H1 (cell line): Measurements from ENCODE around the gene ZNF423. TPM values are rescaled to one million over a fixed set of nuclear protein-coding genes. Genes with fewer than 3 reads are reported as not detected.
A peak's percentile ranks its signal among the peaks of the same experiment; 100 is the strongest.

Experiments used
- CTCF ChIA-PET: fragments of 300-600 bp; sonication (Branson Sonifier 250); formaldehyde crosslinking; loops from one replicate; lab custom pipeline; 2021; ENCODE audit not compliant: partially characterized antibody; lab: Charles Lee
- POLR2A ChIA-PET: fragments of 300-600 bp; sonication (Branson Sonifier 250); formaldehyde crosslinking; loops from one replicate; lab custom pipeline; 2021; ENCODE audit warnings: inconsistent platforms; ENCODE audit not compliant: partially characterized antibody; lab: Charles Lee
- DNase-seq, 2 experiments: peaks; one replicate each; pipeline versions ENCODE4 v3.0.0 to v3.0.0-alpha.2; 2010 to 2022; ENCODE audit warnings: low spot score in 2 of 2, low read depth in 1 of 2, mixed read lengths in 1 of 2
- FAIRE-seq: peaks from 2 replicates; lab custom pipeline; 2011; peaks lifted over from hg19 to GRCh38; lab: Jason Lieb, UNC
- H2AFZ ChIP-seq: 2 replicates; pipeline ENCODE4 v1.8.1; 2012; ENCODE audit warnings: low read length, inconsistent platforms
- H2AK5ac ChIP-seq: 2 replicates; pipeline ENCODE4 v1.6.1; 2013; ENCODE audit warnings: low read depth, low read length
- H2BK120ac ChIP-seq: replicated peaks from 2 replicates; pipeline ENCODE3; 2013; ENCODE audit warnings: low read depth, low read length, inconsistent platforms
- H2BK12ac ChIP-seq: 2 replicates; pipeline ENCODE4 v1.6.1; 2013; ENCODE audit warnings: low read depth, low read length
- H2BK15ac ChIP-seq: 2 replicates; pipeline ENCODE4 v1.6.1; 2013; ENCODE audit warnings: low read length
- H2BK20ac ChIP-seq: 2 replicates; pipeline ENCODE4 v1.6.1; 2013; ENCODE audit warnings: low read length
- H2BK5ac ChIP-seq: 2 replicates; pipeline ENCODE4 v1.6.1; 2013; ENCODE audit warnings: low read depth, low read length
- H3K14ac ChIP-seq: 2 replicates; pipeline ENCODE4 v1.6.1; 2013; ENCODE audit warnings: inconsistent platforms; ENCODE audit not compliant: insufficient read length
- H3K18ac ChIP-seq: 2 replicates; pipeline ENCODE4 v1.6.1; 2013; ENCODE audit warnings: low read length; ENCODE audit errors: extremely low read depth
- H3K23ac ChIP-seq: 2 replicates; pipeline ENCODE4 v1.6.1; 2013; ENCODE audit warnings: inconsistent platforms; ENCODE audit not compliant: insufficient read length
- H3K23me2 ChIP-seq: 2 replicates; pipeline ENCODE4 v1.6.1; 2013; ENCODE audit warnings: low read depth, low read length
- H3K27ac ChIP-seq: 2 replicates; pipeline ENCODE4 v1.6.1; 2011; ENCODE audit warnings: low read depth, low read length, inconsistent platforms
- H3K27me3 ChIP-seq, 4 experiments: replicated peaks in 1 of 4; 1 replicate in 1 of 4; 2 replicates in 3 of 4; pipeline versions ENCODE4 v1.6.1 to v1.8.1; 2011 to 2013; ENCODE audit warnings: low read length in 3 of 4, mild to moderate bottlenecking in 3 of 4, inconsistent platforms in 2 of 4, mixed read lengths in 2 of 4, moderate library complexity in 1 of 4; ENCODE audit not compliant: control insufficient read depth in 3 of 4, insufficient read depth in 3 of 4; ENCODE audit errors: extremely low read depth in 1 of 4
- H3K36me3 ChIP-seq, 4 experiments: 2 replicates each; pipeline versions ENCODE4 v1.6.1 to v1.8.1; 2011 to 2013; ENCODE audit warnings: mild to moderate bottlenecking in 4 of 4, low read length in 3 of 4, moderate library complexity in 2 of 4, control low read depth in 1 of 4, inconsistent platforms in 1 of 4; ENCODE audit not compliant: insufficient read depth in 4 of 4, control insufficient read depth in 2 of 4
- H3K4ac ChIP-seq: replicated peaks from 2 replicates; pipeline ENCODE3; 2013; ENCODE audit warnings: low read length, low read depth, mixed read lengths, inconsistent platforms; ENCODE audit not compliant: insufficient read length
- H3K4me1 ChIP-seq, 4 experiments: replicated peaks in 1 of 4; 1 replicate in 1 of 4; 2 replicates in 3 of 4; pipeline versions ENCODE4 v1.6.1 to v1.8.1; 2011 to 2013; ENCODE audit warnings: low read length in 3 of 4, inconsistent platforms in 2 of 4, mixed read lengths in 1 of 4; ENCODE audit not compliant: insufficient read depth in 4 of 4, control insufficient read depth in 3 of 4
- H3K4me2 ChIP-seq, 2 experiments: 2 replicates each; pipeline versions ENCODE4 v1.6.1 to v1.8.1; 2011 to 2013; ENCODE audit warnings: low read depth in 2 of 2, low read length in 2 of 2, control low read depth in 1 of 2, inconsistent platforms in 1 of 2, mild to moderate bottlenecking in 1 of 2; ENCODE audit not compliant: insufficient read depth in 1 of 2
- H3K4me3 ChIP-seq, 4 experiments: fragments of 200-600, 300-600 bp in 1 of 4; sonication (generic), shearing (Covaris generic), sonication (Bioruptor Twin) in 1 of 4; 2 replicates each; pipeline versions ENCODE4 v1.5.1 to v1.8.1; 2011 to 2016; ENCODE audit warnings: low read length in 4 of 4, low read depth in 3 of 4, control low read depth in 2 of 4, inconsistent platforms in 2 of 4, mild to moderate bottlenecking in 2 of 4, mixed read lengths in 1 of 4, moderate library complexity in 1 of 4; ENCODE audit not compliant: insufficient read depth in 2 of 4; ENCODE audit errors: extremely low read depth in 1 of 4
- H3K56ac ChIP-seq: replicated peaks from 2 replicates; pipeline ENCODE3; 2013; ENCODE audit warnings: low read depth, mild to moderate bottlenecking, mixed read lengths, low read length, inconsistent platforms; ENCODE audit not compliant: insufficient read length
- H3K79me1 ChIP-seq: 2 replicates; pipeline ENCODE4 v1.6.1; 2013; ENCODE audit warnings: low read depth, low read length, control low read depth
- H3K79me2 ChIP-seq, 2 experiments: 2 replicates each; pipeline versions ENCODE4 v1.6.1 to v1.8.1; 2012 to 2013; ENCODE audit warnings: low read length in 2 of 2, mild to moderate bottlenecking in 2 of 2, inconsistent platforms in 1 of 2; ENCODE audit not compliant: insufficient read depth in 2 of 2, control insufficient read depth in 1 of 2
- H3K9ac ChIP-seq, 4 experiments: replicated peaks in 1 of 4; 1 replicate in 1 of 4; 2 replicates in 3 of 4; pipeline versions ENCODE4 v1.6.1 to v1.8.1; 2011 to 2013; ENCODE audit warnings: low read depth in 3 of 4, low read length in 3 of 4, control low read depth in 2 of 4, mild to moderate bottlenecking in 2 of 4, moderate library complexity in 2 of 4, inconsistent platforms in 1 of 4; ENCODE audit errors: extremely low read depth in 1 of 4
- H3K9me3 ChIP-seq, 2 experiments: 2 replicates each; pipeline versions ENCODE4 v1.6.1 to v1.8.1; 2012 to 2013; ENCODE audit warnings: mild to moderate bottlenecking in 2 of 2, moderate library complexity in 2 of 2, control low read depth in 1 of 2, inconsistent platforms in 1 of 2, low read depth in 1 of 2, low read length in 1 of 2, mixed read lengths in 1 of 2; ENCODE audit not compliant: insufficient read depth in 2 of 2
- H4K20me1 ChIP-seq, 2 experiments: replicated peaks in 1 of 2; 2 replicates each; pipeline versions ENCODE3 to v1.8.1; 2011 to 2013; ENCODE audit warnings: inconsistent platforms in 2 of 2, low read length in 2 of 2, mild to moderate bottlenecking in 1 of 2; ENCODE audit not compliant: insufficient read depth in 2 of 2, control insufficient read depth in 1 of 2
- H4K5ac ChIP-seq: 2 replicates; pipeline ENCODE4 v1.6.1; 2013; ENCODE audit warnings: low read length, low read depth, mixed read lengths, inconsistent platforms; ENCODE audit not compliant: insufficient read length
- H4K8ac ChIP-seq: 2 replicates; pipeline ENCODE4 v1.8.0; 2013; ENCODE audit warnings: mild to moderate bottlenecking, moderate library complexity, low read length, inconsistent platforms; ENCODE audit not compliant: insufficient read depth; ENCODE audit errors: extremely low read depth
- H4K91ac ChIP-seq: replicated peaks from 2 replicates; pipeline ENCODE3; 2013; ENCODE audit warnings: low read length, mixed read lengths, inconsistent platforms; ENCODE audit not compliant: insufficient read length
- EZH2 ChIP-seq: fragments of 200-600 bp; sonication (generic); IDR thresholded peaks from 2 replicates; pipeline ENCODE4 v1.7.1; 2012; ENCODE audit warnings: low read depth, mild to moderate bottlenecking, moderate library complexity, low read length, inconsistent platforms; ENCODE audit not compliant: severe bottlenecking
- FOSL1 ChIP-seq: IDR thresholded peaks from 2 replicates; pipeline ENCODE4 v1.6.1; 2011; ENCODE audit warnings: mild to moderate bottlenecking, low read depth, low read length, moderate library complexity; ENCODE audit not compliant: insufficient read depth
- KDM1A ChIP-seq: fragments of 200-600, 300-600 bp; sonication (generic); IDR thresholded peaks from 2 replicates; pipeline ENCODE4 v1.7.1; 2016; ENCODE audit warnings: mild to moderate bottlenecking, low read length, borderline replicate concordance
- WGBS, 2 experiments: shearing (Covaris generic) in 1 of 2; methylation state at CpG; one replicate each; pipeline versions ENCODE4 v1.1.6 to v1.1.7; 2013 to 2015; ENCODE audit warnings: low lambda C conversion rate in 2 of 2, mixed read lengths in 2 of 2, inconsistent platforms in 1 of 2, low coverage in 1 of 2, missing lambda C conversion rate in 1 of 2; ENCODE audit not compliant: insufficient replicate concordance in 2 of 2, insufficient coverage in 1 of 2, insufficient read length in 1 of 2; ENCODE audit errors: extremely low coverage in 1 of 2, missing lambda C conversion rate in 1 of 2; 5-methylcytosine and 5-hydroxymethylcytosine counted together
- polyA plus RNA-seq, 7 experiments: library from polyadenylated mRNA; depleted of rRNA in 3 of 7; stranded (reverse) in 5 of 7; unstranded in 2 of 7; fragments of >200 nt in 5 of 7; fragments of 200-250 nt in 2 of 7; gene quantifications; 1 replicate in 5 of 7; 2 replicates in 1 of 7; 4 replicates in 1 of 7; pipeline versions ENCODE4 v1.2.1 to v1.2.3, GENCODE V29; 2011 to 2013; ENCODE audit warnings: missing spikeins in 2 of 7, mixed read lengths in 2 of 7
- total RNA-seq: library from RNA; stranded (reverse); fragmentation: NEBNext Ultra II Directional; extraction: Animal tissue kit (Norgen Biotek cat#: 25700); gene quantifications from 2 replicates; pipeline ENCODE4 v1.2.1, GENCODE V29; 2021

The ZNF423 gene
- total and polyA plus RNA-seq, 2 of the 8 experiments (the other 6 are each of a cell fraction or from before 2014, with no cell fraction given) = 38.2 to 52.3 TPM

DNA sequence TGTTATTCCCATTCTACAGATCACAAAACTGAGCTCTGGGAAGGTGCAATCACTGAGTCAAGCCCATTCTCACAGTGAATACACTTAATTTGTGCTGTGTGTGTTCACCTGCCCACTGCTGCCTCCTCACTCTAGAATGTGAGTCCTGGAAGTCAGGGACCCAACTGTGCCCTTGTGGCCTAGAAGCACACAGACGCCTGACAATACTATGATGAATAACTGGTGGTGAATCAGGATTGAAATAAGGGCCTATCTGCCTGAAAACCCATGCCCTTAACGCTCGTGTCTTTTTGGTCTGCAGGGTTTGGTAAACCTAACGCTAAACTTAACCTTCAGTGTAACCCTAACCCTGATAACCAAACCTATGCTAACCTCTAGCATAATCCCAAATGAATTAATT lies 80.3 kb downstream of the ZNF423 start:
- Histone ChIP-seq H2BK12ac (peak overlapping the region; percentile 89; the same call in 1 of the 2 replicates), H3K4ac (peak overlapping the region; percentile 88), H2BK20ac (peak overlapping the region; percentile 91; the same call in 1 of the 2 replicates), H3K27ac (no peak overlapping the region), H3K23me2 (no peaks in the 10 kb centered on the region), H3K79me1 (peaks cover 12% of the 10 kb centered on the region), H3K23ac (no peak overlapping the region), H3K14ac (no peak overlapping the region), H3K79me2 (peaks cover 5 to 47% of the 10 kb centered on the region in 2 experiments; a peak in 3 of 4 replicates), H2AFZ (no peak overlapping the region), H4K5ac (no peak overlapping the region), H3K4me1 (peaks cover 15 to 35% (median 21%) of the 10 kb centered on the region in 4 experiments), H3K36me3 (peaks cover 0 to 4% (median 0%) of the 10 kb centered on the region in 4 experiments; a peak in 1 of 8 replicates), H2BK120ac (peak overlapping the region; percentile 91), H3K56ac (no peak overlapping the region), H3K9me3 (no peaks in the 10 kb centered on the region), H3K4me2 (peak overlapping the region; percentile 7 to 42; a peak in 3 of 4 replicates), H3K27me3 (no peaks in the 10 kb centered on the region), H3K4me3 (no peak overlapping the region), H2BK5ac (peak overlapping the region; percentile 95; the same call in 1 of the 2 replicates), H4K91ac (peak overlapping the region; percentile 90), H4K20me1 (peaks cover 0 to 4% of the 10 kb centered on the region in 2 experiments), H2AK5ac (peak overlapping the region; percentile 99), H3K9ac (peak overlapping the region in 1 of 4 experiments; percentile 4; a peak in 1 of 7 replicates), H2BK15ac (peak overlapping the region; percentile 46), H3K18ac (peak overlapping the region; percentile 91), H4K8ac (no peak overlapping the region)
- no peak for DNase-seq
- WGBS, 2 experiments = 74% methylated on average over 4 of the region's 4 CpGs; no CpG with 5 or more reads in 1 of the 2 experiments
- TF ChIP-seq EZH2 = no peak
- no peak for TF ChIP-seq FOSL1
- peak; percentile 62; the same call in 1 of the 2 replicates for TF ChIP-seq KDM1A
- no peak for FAIRE-seq
- ChIA-PET POLR2A (interaction anchor here (0.9 to 1.8 kb wide), 6 partner anchors 9 to 83 kb away, joined by 3 to 7 read pairs (median 3); no protein-coding TSS in a partner anchor), CTCF (interaction anchor here (0.6 to 2.2 kb wide), 9 partner anchors 9 to 122 kb away, joined by 3 to 5 read pairs (median 4); no protein-coding TSS in a partner anchor)
